ENCODE results near the gene ZNRF1.

The ZNRF1 gene

GRCh38 chr16:75073545-75074303 lies 74.9 kb downstream of the ZNRF1 start:
- DNase-seq (ENCODE audit: low read depth), result no peak
- H3K4me3 ChIP-seq (ENCODE audit: control insufficient read depth, low read depth, low read length), result no peak overlapping the region
- TF ChIP-seq, protein P1, sequence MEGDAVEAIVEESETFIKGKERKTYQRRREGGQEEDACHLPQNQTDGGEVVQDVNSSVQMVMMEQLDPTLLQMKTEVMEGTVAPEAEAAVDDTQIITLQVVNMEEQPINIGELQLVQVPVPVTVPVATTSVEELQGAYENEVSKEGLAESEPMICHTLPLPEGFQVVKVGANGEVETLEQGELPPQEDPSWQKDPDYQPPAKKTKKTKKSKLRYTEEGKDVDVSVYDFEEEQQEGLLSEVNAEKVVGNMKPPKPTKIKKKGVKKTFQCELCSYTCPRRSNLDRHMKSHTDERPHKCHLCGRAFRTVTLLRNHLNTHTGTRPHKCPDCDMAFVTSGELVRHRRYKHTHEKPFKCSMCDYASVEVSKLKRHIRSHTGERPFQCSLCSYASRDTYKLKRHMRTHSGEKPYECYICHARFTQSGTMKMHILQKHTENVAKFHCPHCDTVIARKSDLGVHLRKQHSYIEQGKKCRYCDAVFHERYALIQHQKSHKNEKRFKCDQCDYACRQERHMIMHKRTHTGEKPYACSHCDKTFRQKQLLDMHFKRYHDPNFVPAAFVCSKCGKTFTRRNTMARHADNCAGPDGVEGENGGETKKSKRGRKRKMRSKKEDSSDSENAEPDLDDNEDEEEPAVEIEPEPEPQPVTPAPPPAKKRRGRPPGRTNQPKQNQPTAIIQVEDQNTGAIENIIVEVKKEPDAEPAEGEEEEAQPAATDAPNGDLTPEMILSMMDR (conservative IDR thresholded peaks at IDR 0.05; ENCODE audit: control insufficient read depth, insufficient read depth, low read depth, low read length), result no peak

- no peak overlapping the region for H3K4me3 ChIP-seq (ENCODE audit: control insufficient read depth, low read depth, low read length)
- DNase-seq (ENCODE audit: low read depth), result no peak
- TF ChIP-seq, protein P1 (conservative IDR thresholded peaks at IDR 0.05; ENCODE audit: control insufficient read depth, insufficient read depth, low read depth, low read length), result no peak
These were observed 75.5 kb downstream of the ZNRF1 start for GRCh38 chr16:75074304-75074793.

GRCh38 chr16:75074920-75075687 lies 76.3 kb downstream of the ZNRF1 start:
- H3K4me3 ChIP-seq (ENCODE audit: control insufficient read depth, low read depth, low read length), result no peak overlapping the region
- TF ChIP-seq, protein P1 (conservative IDR thresholded peaks at IDR 0.05; ENCODE audit: control insufficient read depth, insufficient read depth, low read depth, low read length), result no peak
- no peak for DNase-seq (ENCODE audit: low read depth)

- DNase-seq (ENCODE audit: low read depth), result no peak
- no peak overlapping the region for H3K4me3 ChIP-seq (ENCODE audit: control insufficient read depth, low read depth, low read length)
- TF ChIP-seq, protein P1 (conservative IDR thresholded peaks at IDR 0.05; ENCODE audit: control insufficient read depth, insufficient read depth, low read depth, low read length), result no peak
These were observed 77.0 kb downstream of the ZNRF1 start for GRCh38 chr16:75075688-75076268.

- TF ChIP-seq, protein P1 (conservative IDR thresholded peaks at IDR 0.05; ENCODE audit: control insufficient read depth, insufficient read depth, low read depth, low read length), result no peak
- DNase-seq (ENCODE audit: low read depth), result no peak
These were observed 80.1 kb downstream of the ZNRF1 start for GRCh38 chr16:75078886-75079285.

GRCh38 chr16:75079346-75079926 lies 80.6 kb downstream of the ZNRF1 start:
- TF ChIP-seq, protein P1 (conservative IDR thresholded peaks at IDR 0.05; ENCODE audit: control insufficient read depth, insufficient read depth, low read depth, low read length), result no peak
- no peak overlapping the region for H3K4me3 ChIP-seq (ENCODE audit: control insufficient read depth, low read depth, low read length)
- DNase-seq (ENCODE audit: low read depth), result no peak

More at GRCh38 chr16:75078886-75079285, 80.1 kb downstream of the ZNRF1 start:
- H3K4me3 ChIP-seq (ENCODE audit: control insufficient read depth, low read depth, low read length), result no peak overlapping the region
